Measurements from ENCODE around the gene CYP2J2. TPM values are rescaled to one million over a fixed set of nuclear protein-coding genes. Genes with fewer than 3 reads are reported as not detected.
"Not testable (repeated sequence)": the region's sequence is repeated elsewhere in the genome, so short reads cannot be mapped to it uniquely, and the experiment has no call there.

The CYP2J2 gene
- total and polyA plus RNA-seq, 3 experiments from 2014 or later = 0.42 to 1.6 (median 0.70) TPM

DNA sequence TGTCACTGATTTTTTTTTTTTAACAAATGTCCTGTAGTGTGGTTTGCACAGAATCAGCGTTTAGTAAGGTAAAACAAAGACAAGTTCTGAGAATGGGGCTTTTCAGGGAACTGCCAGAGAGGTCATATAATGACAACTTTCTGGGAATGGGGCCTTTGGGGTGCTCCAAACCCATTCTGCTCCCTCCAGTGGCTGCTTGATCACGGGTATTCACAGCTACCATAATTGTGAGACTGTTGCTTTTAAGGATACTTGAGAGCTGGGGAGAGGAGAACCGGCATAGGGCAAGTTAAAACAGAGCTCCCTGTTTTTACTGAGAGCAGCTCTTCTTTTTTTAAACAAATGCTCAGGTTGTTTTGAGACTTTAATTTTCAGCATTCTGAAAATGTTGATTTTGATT is 48.2 kb downstream of the CYP2J2 start:
- CTCF ChIA-PET = interaction anchor here (2.0 kb wide), 1 partner anchor 69 kb away, joined by 9 read pairs; no protein-coding TSS in a partner anchor
- Histone ChIP-seq H3K4me1 (ENCODE audit: insufficient read depth, low read length) (no peaks in the 10 kb centered on the region), H3K36me3 (ENCODE audit: insufficient read depth, low read length) (no peaks in the 10 kb centered on the region), H3K27me3 (ENCODE audit: insufficient read depth, low read length, poor library complexity, severe bottlenecking) (no peaks in the 10 kb centered on the region), H3K9me3 (ENCODE audit: low read length) (no peaks in the 10 kb centered on the region), H3K27ac (ENCODE audit: low read depth, low read length) (no peak overlapping the region), H3K4me3 (ENCODE audit: low read length) (no peak overlapping the region)
- no peak overlapping the region for H3K4me3 Mint-ChIP-seq
- peaks cover 9 to 30% (median 16%) of the 10 kb centered on the region in 3 donors for H3K36me3 Mint-ChIP-seq
- no peak for DNase-seq
- H3K27me3 Mint-ChIP-seq = peaks cover 0 to 8% of the 10 kb centered on the region in 2 donors
- POLR2A ChIA-PET = no interaction called here
- no peaks in the 10 kb centered on the region for H3K4me1 Mint-ChIP-seq
- H3K27ac Mint-ChIP-seq = no peak overlapping the region
- peaks cover 9 to 19% (median 19%) of the 10 kb centered on the region in 5 donors for H3K9me3 Mint-ChIP-seq

DNA sequence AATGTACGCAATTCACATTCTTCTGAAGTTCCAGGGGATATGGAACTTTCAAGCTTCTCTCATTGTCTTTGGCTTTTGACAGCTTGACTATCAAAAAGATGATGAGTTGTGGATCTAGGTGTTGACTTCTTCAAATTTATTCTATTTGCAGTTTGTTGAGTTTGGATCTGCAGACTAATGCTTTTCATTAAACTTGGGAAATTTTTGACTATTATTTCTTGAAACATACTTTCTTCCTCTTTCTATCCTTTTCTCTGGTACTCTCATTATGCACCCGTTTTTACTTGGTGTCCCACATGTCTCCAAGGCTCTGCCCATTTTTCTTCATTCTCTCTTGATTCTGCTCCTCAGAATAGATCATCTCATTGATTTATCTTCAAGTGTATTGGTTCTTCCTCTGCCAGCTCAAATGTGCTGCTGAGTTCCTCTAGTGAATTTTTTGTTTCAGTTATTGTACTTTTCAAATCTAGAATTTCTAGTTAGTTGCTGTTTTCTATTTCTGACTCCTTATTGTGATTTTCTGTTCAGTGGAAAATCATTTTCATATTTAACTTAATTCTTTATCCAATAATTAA is 49.4 kb downstream of the CYP2J2 start:
- no peaks in the 10 kb centered on the region for H3K36me3 ChIP-seq (ENCODE audit: insufficient read depth, low read length)
- no peak for DNase-seq
- no peaks in the 10 kb centered on the region for H3K27me3 ChIP-seq (ENCODE audit: insufficient read depth, low read length, poor library complexity, severe bottlenecking)
- no peaks in the 10 kb centered on the region for H3K4me1 ChIP-seq (ENCODE audit: insufficient read depth, low read length)
- Mint-ChIP-seq H3K4me3 (no peak overlapping the region), H3K4me1 (no peaks in the 10 kb centered on the region), H3K27ac (no peak overlapping the region), H3K9me3 (peaks cover 9 to 19% (median 19%) of the 10 kb centered on the region in 5 donors), H3K27me3 (peaks cover 0 to 4% of the 10 kb centered on the region in 2 donors), H3K36me3 (peaks cover 11 to 38% (median 23%) of the 10 kb centered on the region in 3 donors)
- no peak overlapping the region for H3K27ac ChIP-seq (ENCODE audit: low read depth, low read length)
- H3K9me3 ChIP-seq (ENCODE audit: low read length) = no peaks in the 10 kb centered on the region
- ChIA-PET CTCF (no interaction called here), POLR2A (no interaction called here)
- H3K4me3 ChIP-seq (ENCODE audit: low read length) = no peak overlapping the region

DNA sequence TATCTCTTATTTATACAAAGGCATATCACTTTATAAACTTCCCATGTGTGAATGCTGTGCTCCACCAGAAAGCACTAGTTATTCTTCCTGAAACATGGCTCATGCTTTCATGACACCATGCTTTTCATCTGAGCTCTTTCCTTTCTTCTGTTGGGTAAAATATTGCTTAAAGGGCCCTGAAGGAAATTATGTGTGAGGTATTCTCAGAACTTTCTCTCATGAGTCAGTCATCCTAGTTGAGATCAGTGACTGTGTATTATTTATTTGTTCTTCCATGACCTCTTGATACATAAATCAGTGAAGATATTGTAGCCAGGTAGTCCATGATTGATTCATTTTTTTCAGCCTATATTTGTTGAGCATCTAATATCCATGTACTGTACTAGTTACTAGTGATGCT is 54.8 kb downstream of the CYP2J2 start:
- CTCF ChIA-PET = no interaction called here
- H3K9me3 Mint-ChIP-seq = peaks cover 4 to 8% (median 6%) of the 10 kb centered on the region in 5 donors
- H3K27ac ChIP-seq (ENCODE audit: low read depth, low read length) = no peak overlapping the region

DNA sequence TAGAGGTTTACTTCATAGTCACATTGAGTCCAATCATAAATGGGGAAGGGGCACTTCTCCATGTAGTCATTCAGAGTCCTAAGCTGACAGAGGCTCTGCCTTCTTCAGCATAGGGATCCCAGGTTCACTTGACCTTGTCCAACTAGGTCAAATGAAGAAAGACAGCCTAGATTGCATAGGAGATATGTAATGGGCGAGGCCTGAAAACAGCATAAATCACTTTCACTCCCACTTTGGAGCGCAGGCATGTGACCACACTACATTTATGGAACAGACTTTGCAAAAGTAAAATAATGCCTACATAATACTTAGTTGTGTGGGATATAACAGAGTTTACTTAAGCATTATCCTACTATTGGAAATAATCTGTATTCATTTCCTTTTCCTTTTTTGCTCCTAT is 60.1 kb downstream of the CYP2J2 start:
- ChIA-PET CTCF (no interaction called here), POLR2A (no interaction called here)
- no peak overlapping the region for H3K4me3 Mint-ChIP-seq
- Histone ChIP-seq H3K36me3 (ENCODE audit: insufficient read depth, low read length) (no peaks in the 10 kb centered on the region), H3K4me1 (ENCODE audit: insufficient read depth, low read length) (no peaks in the 10 kb centered on the region), H3K4me3 (ENCODE audit: low read length) (no peak overlapping the region), H3K27me3 (ENCODE audit: insufficient read depth, low read length, poor library complexity, severe bottlenecking) (no peaks in the 10 kb centered on the region), H3K9me3 (ENCODE audit: low read length) (no peaks in the 10 kb centered on the region), H3K27ac (ENCODE audit: low read depth, low read length) (no peak overlapping the region)
- DNase-seq = no peak
- no peaks in the 10 kb centered on the region for H3K27me3 Mint-ChIP-seq
- no peaks in the 10 kb centered on the region for H3K4me1 Mint-ChIP-seq
- peaks cover 9 to 58% (median 16%) of the 10 kb centered on the region in 3 donors for H3K36me3 Mint-ChIP-seq
- no peaks in the 10 kb centered on the region for H3K9me3 Mint-ChIP-seq
- H3K27ac Mint-ChIP-seq = no peak overlapping the region

More for the DNA sequence above, 54.8 kb downstream of the CYP2J2 start:
- Mint-ChIP-seq H3K27me3 (no peaks in the 10 kb centered on the region), H3K4me3 (no peak overlapping the region), H3K27ac (no peak overlapping the region), H3K4me1 (no peaks in the 10 kb centered on the region), H3K36me3 (peaks cover 20 to 66% (median 45%) of the 10 kb centered on the region in 3 donors)
- no peaks in the 10 kb centered on the region for H3K27me3 ChIP-seq (ENCODE audit: insufficient read depth, low read length, poor library complexity, severe bottlenecking)
- H3K4me3 ChIP-seq (ENCODE audit: low read length) = no peak overlapping the region
- no peaks in the 10 kb centered on the region for H3K9me3 ChIP-seq (ENCODE audit: low read length)
- no peaks in the 10 kb centered on the region for H3K4me1 ChIP-seq (ENCODE audit: insufficient read depth, low read length)
- POLR2A ChIA-PET = no interaction called here
- no peak for DNase-seq
- no peaks in the 10 kb centered on the region for H3K36me3 ChIP-seq (ENCODE audit: insufficient read depth, low read length)

DNA sequence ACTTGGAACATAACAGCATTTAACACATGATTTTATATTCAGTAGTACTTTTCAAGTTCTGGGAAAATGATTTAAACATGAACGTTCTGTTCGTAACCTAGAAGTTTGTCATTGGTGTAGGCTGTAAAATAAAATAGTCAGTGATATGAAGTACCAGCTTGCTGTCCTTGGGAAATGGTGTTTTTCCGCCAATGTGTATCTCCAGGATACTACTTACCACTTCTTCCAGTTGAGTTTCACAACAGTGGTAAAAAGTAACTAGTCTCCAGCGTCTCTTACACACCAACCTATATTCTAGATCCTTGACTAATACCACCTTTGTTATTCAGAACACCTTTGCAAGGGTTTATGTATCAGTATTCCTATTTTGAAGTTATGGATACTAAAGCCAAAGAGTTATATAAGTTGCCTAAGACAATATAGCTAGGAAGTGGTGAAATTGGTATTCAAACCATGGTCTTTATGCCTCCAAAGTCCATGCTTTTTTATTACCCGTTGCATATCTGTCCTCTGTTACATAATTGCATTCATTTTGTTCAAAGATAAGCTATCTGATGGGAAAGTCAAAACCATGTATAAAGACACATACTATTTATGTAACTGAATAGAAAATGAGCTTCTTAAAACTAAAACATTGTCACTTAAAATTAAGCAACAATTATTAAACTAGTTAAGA is 68.8 kb downstream of the CYP2J2 start:
- ChIA-PET CTCF (no interaction called here), POLR2A (no interaction called here)
- Mint-ChIP-seq H3K4me1 (no peaks in the 10 kb centered on the region), H3K9me3 (peaks cover 0 to 3% (median 2%) of the 10 kb centered on the region in 5 donors), H3K4me3 (no peak overlapping the region), H3K27ac (no peak overlapping the region), H3K27me3 (no peaks in the 10 kb centered on the region), H3K36me3 (peaks cover 13 to 34% (median 27%) of the 10 kb centered on the region in 3 donors)
- Histone ChIP-seq H3K27me3 (ENCODE audit: insufficient read depth, low read length, poor library complexity, severe bottlenecking) (no peaks in the 10 kb centered on the region), H3K36me3 (ENCODE audit: insufficient read depth, low read length) (no peaks in the 10 kb centered on the region), H3K9me3 (ENCODE audit: low read length) (no peaks in the 10 kb centered on the region), H3K4me3 (ENCODE audit: low read length) (no peak overlapping the region), H3K27ac (ENCODE audit: low read depth, low read length) (no peak overlapping the region), H3K4me1 (ENCODE audit: insufficient read depth, low read length) (no peaks in the 10 kb centered on the region)
- DNase-seq = no peak

DNA sequence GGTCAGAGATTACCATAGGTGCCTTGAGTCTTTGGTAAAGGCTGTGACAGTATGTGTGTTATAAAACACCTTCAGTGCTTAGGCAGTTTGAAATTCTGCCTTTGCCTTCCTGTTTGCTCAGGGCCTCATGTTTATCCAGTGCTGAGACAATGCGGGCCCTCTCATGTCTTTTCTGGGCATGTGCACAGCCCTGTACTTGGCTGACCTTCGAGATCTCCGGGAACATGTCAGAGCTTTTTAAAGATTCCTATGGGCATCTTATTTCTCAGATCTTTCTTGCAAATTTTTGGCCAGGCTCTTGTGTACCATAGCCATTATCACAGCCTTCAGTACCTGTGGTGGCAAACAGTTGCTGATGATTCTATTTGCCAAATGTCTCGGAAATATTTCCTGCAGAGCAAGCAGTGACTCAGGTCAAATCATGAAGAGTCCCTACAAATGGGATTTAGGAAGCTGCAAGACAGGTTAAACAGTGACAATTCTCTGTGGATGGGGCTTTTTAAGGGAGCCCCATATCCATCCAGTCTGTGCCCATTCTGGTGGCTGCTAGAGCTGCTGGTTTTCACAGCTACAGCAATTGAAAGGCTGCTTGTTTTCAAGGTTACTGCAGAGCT is 69.7 kb downstream of the CYP2J2 start:
- Histone ChIP-seq H3K27ac (ENCODE audit: low read depth, low read length) (no peak overlapping the region), H3K27me3 (ENCODE audit: insufficient read depth, low read length, poor library complexity, severe bottlenecking) (no peaks in the 10 kb centered on the region), H3K36me3 (ENCODE audit: insufficient read depth, low read length) (no peaks in the 10 kb centered on the region), H3K4me1 (ENCODE audit: insufficient read depth, low read length) (no peaks in the 10 kb centered on the region), H3K9me3 (ENCODE audit: low read length) (no peaks in the 10 kb centered on the region), H3K4me3 (ENCODE audit: low read length) (no peak overlapping the region)
- Mint-ChIP-seq H3K4me3 (no peak overlapping the region), H3K9me3 (peaks cover 0 to 3% (median 2%) of the 10 kb centered on the region in 5 donors), H3K27me3 (no peaks in the 10 kb centered on the region), H3K36me3 (peaks cover 12 to 31% (median 27%) of the 10 kb centered on the region in 3 donors), H3K27ac (no peak overlapping the region), H3K4me1 (no peaks in the 10 kb centered on the region)
- CTCF ChIA-PET = no interaction called here
- DNase-seq = no peak
- POLR2A ChIA-PET = no interaction called here

DNA sequence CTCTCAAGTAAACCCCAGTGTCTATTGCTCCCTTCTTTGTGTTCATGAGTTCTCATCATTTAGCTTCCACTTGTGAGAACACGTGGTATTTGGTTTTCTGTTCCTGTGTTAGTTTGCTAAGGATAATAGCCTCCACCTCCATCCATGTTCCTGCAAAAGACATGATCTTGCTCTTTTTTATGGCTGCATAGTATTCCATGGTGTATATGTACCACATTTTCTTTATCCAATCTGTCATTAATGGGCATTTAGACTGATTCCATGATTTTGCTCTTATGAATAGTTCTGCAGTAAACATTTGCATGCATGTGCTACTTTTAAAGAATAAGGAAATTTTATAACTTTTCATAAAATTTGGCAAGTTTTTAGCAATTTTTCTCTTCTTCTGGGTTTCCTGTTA is 71.3 kb downstream of the CYP2J2 start:
- H3K4me1 Mint-ChIP-seq; H3K4me3 ChIP-seq (ENCODE audit: low read length); H3K9me3 ChIP-seq (ENCODE audit: low read length); POLR2A ChIA-PET; H3K27ac ChIP-seq (ENCODE audit: low read depth, low read length); H3K4me3 Mint-ChIP-seq; H3K27me3 ChIP-seq (ENCODE audit: insufficient read depth, low read length, poor library complexity, severe bottlenecking); H3K4me1 ChIP-seq (ENCODE audit: insufficient read depth, low read length); H3K9me3 Mint-ChIP-seq; DNase-seq; H3K27ac Mint-ChIP-seq; CTCF ChIA-PET; H3K27me3 Mint-ChIP-seq; H3K36me3 ChIP-seq (ENCODE audit: insufficient read depth, low read length): not testable (repeated sequence)
- peaks cover 13 to 30% (median 29%) of the 10 kb centered on the region in 3 donors for H3K36me3 Mint-ChIP-seq

DNA sequence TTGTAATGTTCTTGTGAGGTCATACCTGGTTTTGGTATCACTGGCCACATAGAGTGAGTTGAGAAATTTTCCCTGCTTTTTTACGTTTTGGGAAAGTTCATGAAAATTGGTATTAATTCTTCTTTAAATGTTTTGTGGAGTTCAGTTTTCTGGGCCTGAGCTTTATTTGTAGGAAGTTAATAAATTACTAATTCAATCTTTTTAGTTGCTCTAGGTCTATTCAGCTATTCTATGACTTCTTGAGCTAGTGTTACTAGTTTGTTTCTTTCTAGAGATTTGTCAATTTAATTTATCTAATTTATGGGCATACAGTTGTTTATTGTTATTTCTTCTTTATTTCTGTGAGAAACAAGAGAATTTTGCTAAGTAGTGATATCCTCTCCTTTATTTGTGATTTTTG is 74.5 kb downstream of the CYP2J2 start:
- no peaks in the 10 kb centered on the region for H3K4me1 ChIP-seq (ENCODE audit: insufficient read depth, low read length)
- no peaks in the 10 kb centered on the region for H3K27me3 Mint-ChIP-seq
- H3K4me3 ChIP-seq (ENCODE audit: low read length) = no peak overlapping the region
- peaks cover 16 to 36% (median 27%) of the 10 kb centered on the region in 3 donors for H3K36me3 Mint-ChIP-seq
- DNase-seq = no peak
- H3K27me3 ChIP-seq (ENCODE audit: insufficient read depth, low read length, poor library complexity, severe bottlenecking) = no peaks in the 10 kb centered on the region
- H3K27ac Mint-ChIP-seq = no peak overlapping the region
- ChIA-PET POLR2A (no interaction called here), CTCF (no interaction called here)
- H3K4me1 Mint-ChIP-seq = no peaks in the 10 kb centered on the region
- no peak overlapping the region for H3K27ac ChIP-seq (ENCODE audit: low read depth, low read length)
- H3K4me3 Mint-ChIP-seq = no peak overlapping the region
- peaks cover 0 to 3% (median 3%) of the 10 kb centered on the region in 5 donors for H3K9me3 Mint-ChIP-seq
- H3K9me3 ChIP-seq (ENCODE audit: low read length) = no peaks in the 10 kb centered on the region
- H3K36me3 ChIP-seq (ENCODE audit: insufficient read depth, low read length) = no peaks in the 10 kb centered on the region

Data from CD8-positive, alpha-beta memory T cell (primary cell).